Activated naive CD4-positive, alpha-beta T cell treated with anti-CD3 and anti-CD28 coated beads, Interleukin-2, amount 10 ng/mL, durations not matched to agents 7 days and 5 days (primary cell): ENCODE measurements around the gene FAM174A.

Source experiments
- CTCF ChIA-PET: fragments of 350-600 bp; sonication (Branson Sonifier 250); formaldehyde crosslinking; loops from one replicate; lab custom pipeline; 2021; ENCODE audit warnings: antibody characterized with exemption; lab: Charles Lee
- DNase-seq: peaks from one replicate; pipeline ENCODE4 v3.0.0-alpha.2; 2020
- H3K27ac Mint-ChIP-seq: one replicate; pipeline ENCODE4 v1.8.0; 2021; ENCODE audit warnings: mild to moderate bottlenecking, moderate library complexity, mixed read lengths
- H3K27me3 Mint-ChIP-seq: one replicate; pipeline ENCODE4 v1.8.0; 2021; ENCODE audit warnings: mild to moderate bottlenecking, mixed read lengths
- H3K36me3 Mint-ChIP-seq: one replicate; pipeline ENCODE4 v1.8.0; 2021; ENCODE audit warnings: mixed read lengths
- H3K4me1 Mint-ChIP-seq: one replicate; pipeline ENCODE4 v1.8.0; 2021; ENCODE audit warnings: mixed read lengths
- H3K4me3 Mint-ChIP-seq: one replicate; pipeline ENCODE4 v1.8.0; 2021; ENCODE audit warnings: mild to moderate bottlenecking, moderate library complexity, mixed read lengths
- H3K9me3 Mint-ChIP-seq: one replicate; pipeline ENCODE4 v1.8.0; 2021; ENCODE audit warnings: mixed read lengths

Gene FAM174A

GRCh38 chr5:100550531-100551051 lies 15.4 kb downstream of the FAM174A start:
- Mint-ChIP-seq H3K27me3 (no peaks in the 10 kb centered on the region), H3K9me3 (peaks cover 2% of the 10 kb centered on the region), H3K4me3 (no peak overlapping the region), H3K27ac (no peak overlapping the region), H3K4me1 (no peaks in the 10 kb centered on the region), H3K36me3 (peaks cover 1% of the 10 kb centered on the region)
- CTCF ChIA-PET: no interaction called here
- no peak for DNase-seq

- CTCF ChIA-PET: no interaction called here
- Mint-ChIP-seq H3K4me3 (no peak overlapping the region), H3K36me3 (peaks cover 2% of the 10 kb centered on the region), H3K9me3 (peaks cover 2% of the 10 kb centered on the region), H3K27me3 (no peaks in the 10 kb centered on the region), H3K4me1 (no peaks in the 10 kb centered on the region), H3K27ac (no peak overlapping the region)
- no peak for DNase-seq
Measured at GRCh38 chr5:100551183-100551582, 16.0 kb downstream of the FAM174A start.

GRCh38 chr5:100553209-100553608 lies 18.0 kb downstream of the FAM174A start:
- no peak for DNase-seq
- H3K9me3 Mint-ChIP-seq: peaks cover 5% of the 10 kb centered on the region
- peaks cover 2% of the 10 kb centered on the region for H3K36me3 Mint-ChIP-seq
- no peaks in the 10 kb centered on the region for H3K4me1 Mint-ChIP-seq
- no peak overlapping the region for H3K27ac Mint-ChIP-seq
- no peak overlapping the region for H3K4me3 Mint-ChIP-seq
- CTCF ChIA-PET: no interaction called here
- H3K27me3 Mint-ChIP-seq: no peaks in the 10 kb centered on the region

GRCh38 chr5:100560860-100561259 lies 25.7 kb downstream of the FAM174A start:
- Mint-ChIP-seq H3K9me3 (peaks cover 5% of the 10 kb centered on the region), H3K27me3 (no peaks in the 10 kb centered on the region), H3K4me3 (no peak overlapping the region), H3K4me1 (no peaks in the 10 kb centered on the region), H3K36me3 (peaks cover 6% of the 10 kb centered on the region), H3K27ac (no peak overlapping the region)
- DNase-seq: no peak
- CTCF ChIA-PET: no interaction called here

GRCh38 chr5:100562821-100563220 lies 27.6 kb downstream of the FAM174A start:
- Mint-ChIP-seq H3K36me3 (peaks cover 6% of the 10 kb centered on the region), H3K9me3 (peaks cover 2% of the 10 kb centered on the region), H3K27me3 (no peaks in the 10 kb centered on the region), H3K4me3 (no peak overlapping the region), H3K4me1 (peaks cover 3% of the 10 kb centered on the region), H3K27ac (no peak overlapping the region)
- CTCF ChIA-PET: no interaction called here
- DNase-seq: no peak

GRCh38 chr5:100566382-100567141 lies 31.4 kb downstream of the FAM174A start:
- H3K36me3 Mint-ChIP-seq: peaks cover 6% of the 10 kb centered on the region

DNA sequence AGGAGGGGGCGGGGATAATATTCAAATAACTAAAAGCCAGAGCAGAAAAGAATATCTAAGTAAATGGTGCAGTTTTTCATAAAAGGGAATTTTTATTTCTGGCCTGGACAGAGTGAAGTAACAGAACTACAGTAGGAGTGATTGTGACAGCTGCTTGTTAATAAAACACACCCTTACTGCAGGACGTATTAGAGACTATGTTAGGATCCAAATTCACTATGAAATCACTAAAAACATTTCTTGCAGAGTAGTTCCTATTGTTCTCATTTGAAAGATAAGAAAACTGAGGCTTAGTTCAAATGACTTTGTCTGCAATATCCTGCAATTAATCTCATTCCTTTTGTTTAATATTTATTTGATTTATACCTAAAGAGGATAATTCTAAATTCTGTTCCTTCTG lies 39.5 kb downstream of the FAM174A start:
- CTCF ChIA-PET: no interaction called here
- H3K4me3 Mint-ChIP-seq: no peak overlapping the region
- H3K4me1 Mint-ChIP-seq: no peaks in the 10 kb centered on the region
- no peak for DNase-seq
- H3K27me3 Mint-ChIP-seq: no peaks in the 10 kb centered on the region
- H3K36me3 Mint-ChIP-seq: no peaks in the 10 kb centered on the region
- no peak overlapping the region for H3K27ac Mint-ChIP-seq
- no peaks in the 10 kb centered on the region for H3K9me3 Mint-ChIP-seq

More at GRCh38 chr5:100566382-100567141, 31.4 kb downstream of the FAM174A start:
- DNase-seq: no peak
- H3K4me1 Mint-ChIP-seq: peaks cover 3% of the 10 kb centered on the region
- no peak overlapping the region for H3K4me3 Mint-ChIP-seq
- CTCF ChIA-PET: no interaction called here
- H3K27me3 Mint-ChIP-seq: no peaks in the 10 kb centered on the region
- no peak overlapping the region for H3K27ac Mint-ChIP-seq
- H3K9me3 Mint-ChIP-seq: no peaks in the 10 kb centered on the region

DNA sequence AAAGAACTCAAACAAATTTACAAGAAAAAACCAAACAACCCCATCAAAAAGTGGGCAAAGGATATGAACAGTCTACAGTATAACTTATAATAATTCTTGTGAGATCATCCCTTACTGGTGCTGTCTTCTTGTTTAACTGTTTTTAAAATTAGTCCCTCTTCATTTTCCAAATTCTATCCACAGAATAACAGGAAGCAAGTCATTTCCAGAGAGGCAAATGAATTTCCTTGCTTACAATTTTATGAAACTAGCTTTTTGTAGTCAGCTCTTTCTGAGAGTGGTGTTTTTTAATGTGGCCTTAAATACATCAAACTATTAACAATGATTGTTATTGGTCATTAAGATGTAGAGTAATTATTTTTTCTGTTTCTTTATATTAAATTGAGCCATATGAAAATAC lies 40.6 kb downstream of the FAM174A start:
- CTCF ChIA-PET: no interaction called here

GRCh38 chr5:100576217-100576751 lies 41.1 kb downstream of the FAM174A start:
- H3K27me3 Mint-ChIP-seq: no peaks in the 10 kb centered on the region
- no peak overlapping the region for H3K4me3 Mint-ChIP-seq
- H3K9me3 Mint-ChIP-seq: no peaks in the 10 kb centered on the region
- H3K27ac Mint-ChIP-seq: no peak overlapping the region
- no peaks in the 10 kb centered on the region for H3K36me3 Mint-ChIP-seq
- H3K4me1 Mint-ChIP-seq: no peaks in the 10 kb centered on the region
- DNase-seq: no peak
- CTCF ChIA-PET: no interaction called here

More for the DNA sequence above, 40.6 kb downstream of the FAM174A start:
- Mint-ChIP-seq H3K4me1 (no peaks in the 10 kb centered on the region), H3K27me3 (no peaks in the 10 kb centered on the region), H3K9me3 (no peaks in the 10 kb centered on the region), H3K36me3 (no peaks in the 10 kb centered on the region), H3K27ac (no peak overlapping the region), H3K4me3 (no peak overlapping the region)
- no peak for DNase-seq

GRCh38 chr5:100577506-100577905 lies 42.3 kb downstream of the FAM174A start:
- no peaks in the 10 kb centered on the region for H3K36me3 Mint-ChIP-seq
- CTCF ChIA-PET: no interaction called here
- no peak overlapping the region for H3K4me3 Mint-ChIP-seq
- no peaks in the 10 kb centered on the region for H3K9me3 Mint-ChIP-seq
- no peaks in the 10 kb centered on the region for H3K4me1 Mint-ChIP-seq
- no peak overlapping the region for H3K27ac Mint-ChIP-seq
- no peaks in the 10 kb centered on the region for H3K27me3 Mint-ChIP-seq
- DNase-seq: no peak

- CTCF ChIA-PET: no interaction called here
- no peak for DNase-seq
- Mint-ChIP-seq H3K4me3 (no peak overlapping the region), H3K27me3 (no peaks in the 10 kb centered on the region), H3K4me1 (no peaks in the 10 kb centered on the region), H3K27ac (no peak overlapping the region), H3K36me3 (peaks cover 2% of the 10 kb centered on the region), H3K9me3 (no peaks in the 10 kb centered on the region)
Measured at GRCh38 chr5:100584069-100584468, 48.9 kb downstream of the FAM174A start.

DNA sequence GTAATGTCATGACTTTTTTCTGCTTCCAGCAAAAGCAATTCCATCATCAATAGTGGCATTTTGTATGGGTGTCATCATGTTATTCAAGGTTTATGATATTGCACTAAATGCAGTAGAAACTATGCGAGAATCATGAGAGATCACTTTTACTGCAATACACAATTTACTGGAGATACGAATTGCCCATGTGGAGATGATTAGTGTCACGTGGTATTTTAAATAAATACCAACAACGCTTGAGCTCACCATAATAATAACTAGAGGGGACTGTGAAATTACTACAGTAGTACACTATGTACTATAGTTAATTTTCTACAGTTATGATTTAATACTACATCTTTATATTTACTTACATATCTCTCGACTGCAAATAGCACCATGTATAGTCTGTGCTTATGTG lies 49.7 kb downstream of the FAM174A start:
- CTCF ChIA-PET: no interaction called here
- DNase-seq: no peak
- no peaks in the 10 kb centered on the region for H3K4me1 Mint-ChIP-seq
- H3K9me3 Mint-ChIP-seq: no peaks in the 10 kb centered on the region
- no peak overlapping the region for H3K27ac Mint-ChIP-seq
- no peaks in the 10 kb centered on the region for H3K27me3 Mint-ChIP-seq
- no peak overlapping the region for H3K4me3 Mint-ChIP-seq
- peaks cover 2% of the 10 kb centered on the region for H3K36me3 Mint-ChIP-seq

DNA sequence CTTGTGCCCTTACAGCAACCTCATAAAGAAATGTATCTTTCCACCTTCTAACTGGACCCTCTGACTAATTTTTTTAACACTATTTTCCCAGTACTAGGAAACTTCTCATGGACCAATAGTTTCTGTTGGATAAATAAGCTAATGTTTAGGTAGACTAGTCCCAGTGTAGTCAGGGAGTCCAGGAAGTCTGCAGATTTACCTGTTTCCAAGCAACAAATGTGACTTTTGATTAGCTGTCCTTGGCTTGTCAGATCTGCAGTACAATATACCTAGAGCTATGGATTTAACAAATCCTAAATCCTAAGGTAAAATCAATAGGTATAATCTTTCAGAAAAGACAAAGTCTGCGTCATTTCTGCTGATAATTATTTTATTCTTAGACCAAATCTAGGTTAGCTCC lies 55.7 kb downstream of the FAM174A start:
- peaks cover 2% of the 10 kb centered on the region for H3K36me3 Mint-ChIP-seq
- no peak overlapping the region for H3K4me3 Mint-ChIP-seq
- no peaks in the 10 kb centered on the region for H3K4me1 Mint-ChIP-seq
- CTCF ChIA-PET: no interaction called here
- no peaks in the 10 kb centered on the region for H3K27me3 Mint-ChIP-seq
- no peaks in the 10 kb centered on the region for H3K9me3 Mint-ChIP-seq
- no peak for DNase-seq
- no peak overlapping the region for H3K27ac Mint-ChIP-seq

- Mint-ChIP-seq H3K9me3 (no peaks in the 10 kb centered on the region), H3K36me3 (no peaks in the 10 kb centered on the region), H3K4me1 (no peaks in the 10 kb centered on the region), H3K27ac (no peak overlapping the region), H3K4me3 (no peak overlapping the region), H3K27me3 (no peaks in the 10 kb centered on the region)
- CTCF ChIA-PET: interaction anchor here (0.6 to 0.8 kb wide), 2 partner anchors 8 to 117 kb away, joined by 3 read pairs; no protein-coding TSS in a partner anchor
- DNase-seq: no peak
Measured at GRCh38 chr5:100595152-100595811, 60.1 kb downstream of the FAM174A start.
